Mesothelial cell of epicardium (in vitro differentiated cells): ENCODE results near the gene SMOC2. TPM values are rescaled to one million over a fixed set of nuclear protein-coding genes. Genes with fewer than 3 reads are reported as not detected.

Experiments
- DNase-seq, 2 experiments: peaks; one replicate each; pipeline ENCODE4 v3.0.0; 2021; ENCODE audit warnings: low spot score in 2 of 2; ENCODE audit not compliant: unreplicated experiment in 2 of 2
- H3K27ac Mint-ChIP-seq: 2 replicates; pipeline ENCODE4 v1.8.0; 2021; ENCODE audit warnings: mixed read lengths
- H3K27me3 Mint-ChIP-seq: 2 replicates; pipeline ENCODE4 v1.8.0; 2021; ENCODE audit warnings: low read depth, mixed read lengths
- H3K36me3 Mint-ChIP-seq: 2 replicates; pipeline ENCODE4 v1.8.0; 2021; ENCODE audit warnings: mixed read lengths
- H3K4me1 Mint-ChIP-seq: 2 replicates; pipeline ENCODE4 v1.8.0; 2021; ENCODE audit warnings: mixed read lengths
- H3K4me3 Mint-ChIP-seq: 2 replicates; pipeline ENCODE4 v1.8.0; 2021; ENCODE audit warnings: mild to moderate bottlenecking, moderate library complexity, mixed read lengths
- H3K9me3 Mint-ChIP-seq: 2 replicates; pipeline ENCODE4 v1.8.0; 2021; ENCODE audit warnings: mixed read lengths
- total RNA-seq: library from RNA; stranded (reverse); gene quantifications from 3 replicates; pipeline ENCODE4 v1.2.1, GENCODE V29; 2021
- TF ChIP-seq, protein P1 (sequence below): fragments of 200-600 bp; sonication (generic); IDR thresholded peaks from one replicate; pipeline ENCODE4 v1.5.0; 2021; ENCODE audit warnings: antibody characterized with exemption; ENCODE audit not compliant: unreplicated experiment

Gene SMOC2
- total RNA-seq, 1 donor from 2014 or later, result 4.4 TPM

DNA sequence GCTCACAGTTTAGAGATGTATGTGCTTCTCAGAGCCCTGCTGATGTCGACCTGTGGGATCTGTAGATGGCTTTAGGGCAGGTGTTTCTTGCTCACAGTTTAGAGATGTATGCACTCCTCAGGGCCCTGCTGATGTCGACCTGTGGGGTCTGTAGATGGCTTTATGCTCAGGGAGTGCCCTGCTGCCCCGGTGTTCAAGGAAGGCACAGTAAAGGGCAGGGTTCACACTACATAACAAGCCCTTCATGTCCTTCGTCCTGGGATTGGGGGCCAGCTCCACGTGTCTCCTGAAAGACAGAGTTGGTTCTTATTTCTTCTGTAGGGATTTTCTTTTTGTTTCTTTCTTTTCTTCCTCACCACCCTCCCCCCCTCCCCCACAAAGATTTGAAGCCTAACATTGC, 91.1 kb downstream of the SMOC2 start:
- H3K27ac Mint-ChIP-seq, result no peak overlapping the region
- TF ChIP-seq, protein P1, sequence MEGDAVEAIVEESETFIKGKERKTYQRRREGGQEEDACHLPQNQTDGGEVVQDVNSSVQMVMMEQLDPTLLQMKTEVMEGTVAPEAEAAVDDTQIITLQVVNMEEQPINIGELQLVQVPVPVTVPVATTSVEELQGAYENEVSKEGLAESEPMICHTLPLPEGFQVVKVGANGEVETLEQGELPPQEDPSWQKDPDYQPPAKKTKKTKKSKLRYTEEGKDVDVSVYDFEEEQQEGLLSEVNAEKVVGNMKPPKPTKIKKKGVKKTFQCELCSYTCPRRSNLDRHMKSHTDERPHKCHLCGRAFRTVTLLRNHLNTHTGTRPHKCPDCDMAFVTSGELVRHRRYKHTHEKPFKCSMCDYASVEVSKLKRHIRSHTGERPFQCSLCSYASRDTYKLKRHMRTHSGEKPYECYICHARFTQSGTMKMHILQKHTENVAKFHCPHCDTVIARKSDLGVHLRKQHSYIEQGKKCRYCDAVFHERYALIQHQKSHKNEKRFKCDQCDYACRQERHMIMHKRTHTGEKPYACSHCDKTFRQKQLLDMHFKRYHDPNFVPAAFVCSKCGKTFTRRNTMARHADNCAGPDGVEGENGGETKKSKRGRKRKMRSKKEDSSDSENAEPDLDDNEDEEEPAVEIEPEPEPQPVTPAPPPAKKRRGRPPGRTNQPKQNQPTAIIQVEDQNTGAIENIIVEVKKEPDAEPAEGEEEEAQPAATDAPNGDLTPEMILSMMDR, result no peak
- H3K9me3 Mint-ChIP-seq, result no peaks in the 10 kb centered on the region
- H3K4me1 Mint-ChIP-seq, result peaks cover 12% of the 10 kb centered on the region
- no peak overlapping the region for H3K4me3 Mint-ChIP-seq
- H3K36me3 Mint-ChIP-seq, result no peaks in the 10 kb centered on the region
- DNase-seq, result no peak
- H3K27me3 Mint-ChIP-seq, result no peaks in the 10 kb centered on the region

DNA sequence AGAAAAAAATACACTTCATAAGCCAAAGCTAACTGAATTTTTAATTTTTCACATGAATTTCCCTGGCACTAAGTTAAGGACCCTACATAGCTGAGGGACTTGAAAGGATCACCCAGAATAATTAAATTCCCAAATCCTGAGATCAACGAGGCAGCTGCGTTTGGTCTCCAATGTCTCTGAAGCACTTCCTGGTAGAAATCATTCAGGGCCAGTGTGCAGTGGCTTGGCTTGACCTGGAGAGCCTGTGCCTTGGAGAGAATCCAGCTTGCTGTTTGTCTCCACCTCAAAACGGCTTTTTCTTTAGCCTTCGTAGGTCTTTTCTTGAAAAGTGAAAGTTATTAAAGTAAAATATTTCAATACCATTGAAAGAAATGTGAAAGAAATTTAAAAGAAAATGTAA, 92.4 kb downstream of the SMOC2 start:
- Mint-ChIP-seq H3K27me3 (no peaks in the 10 kb centered on the region), H3K36me3 (no peaks in the 10 kb centered on the region), H3K4me3 (no peak overlapping the region), H3K27ac (no peak overlapping the region), H3K9me3 (no peaks in the 10 kb centered on the region), H3K4me1 (no peaks in the 10 kb centered on the region)
- TF ChIP-seq, protein P1, result no peak
- DNase-seq, result no peak

DNA sequence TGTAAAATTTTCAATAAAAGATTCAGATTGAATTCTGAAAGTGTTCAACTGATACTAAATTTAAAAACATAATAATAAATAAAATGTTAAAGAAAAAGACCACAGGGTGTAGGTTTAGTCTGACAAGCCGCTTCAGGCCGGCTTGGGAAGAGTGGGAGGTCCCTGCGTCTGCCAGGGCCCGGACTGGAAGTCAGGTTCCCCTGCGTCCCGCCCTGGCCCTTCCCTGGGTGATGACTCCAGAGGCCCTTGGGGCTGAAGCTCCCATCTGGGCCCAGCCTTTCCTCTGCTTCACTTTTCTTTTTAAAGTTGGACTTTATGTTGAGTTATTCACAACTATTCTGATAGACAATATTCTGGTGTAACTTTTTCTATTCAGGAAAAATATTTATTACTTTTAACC, 93.3 kb downstream of the SMOC2 start:
- TF ChIP-seq, protein P1, result no peak
- no peak overlapping the region for H3K27ac Mint-ChIP-seq
- no peaks in the 10 kb centered on the region for H3K27me3 Mint-ChIP-seq
- H3K4me1 Mint-ChIP-seq, result no peaks in the 10 kb centered on the region
- no peaks in the 10 kb centered on the region for H3K36me3 Mint-ChIP-seq
- H3K9me3 Mint-ChIP-seq, result no peaks in the 10 kb centered on the region
- H3K4me3 Mint-ChIP-seq, result no peak overlapping the region
- no peak for DNase-seq

DNA sequence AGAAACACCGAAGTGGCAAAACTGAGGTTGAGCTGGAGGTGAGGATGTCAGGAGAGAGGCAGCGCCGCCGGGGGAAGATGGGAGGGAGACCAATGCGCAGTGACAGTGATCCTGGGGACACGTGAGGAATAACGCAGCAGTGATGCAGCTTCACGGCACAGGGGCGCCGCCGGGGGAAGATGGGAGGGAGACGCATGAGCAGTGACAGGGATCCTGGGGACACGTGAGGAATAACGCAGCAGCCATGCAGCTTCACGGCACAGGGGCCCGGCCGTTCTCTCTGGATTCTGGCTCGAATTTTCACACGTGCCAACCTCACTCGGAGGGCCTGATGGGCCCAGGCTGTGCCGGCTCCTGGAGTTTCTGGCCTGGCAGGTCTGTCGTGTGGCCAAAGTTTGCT, 94.7 kb downstream of the SMOC2 start:
- no peaks in the 10 kb centered on the region for H3K27me3 Mint-ChIP-seq
- H3K4me1 Mint-ChIP-seq, result peaks cover 1% of the 10 kb centered on the region
- TF ChIP-seq, protein P1, result no peak
- no peak for DNase-seq
- no peak overlapping the region for H3K27ac Mint-ChIP-seq
- no peaks in the 10 kb centered on the region for H3K36me3 Mint-ChIP-seq
- H3K4me3 Mint-ChIP-seq, result no peak overlapping the region
- no peaks in the 10 kb centered on the region for H3K9me3 Mint-ChIP-seq

DNA sequence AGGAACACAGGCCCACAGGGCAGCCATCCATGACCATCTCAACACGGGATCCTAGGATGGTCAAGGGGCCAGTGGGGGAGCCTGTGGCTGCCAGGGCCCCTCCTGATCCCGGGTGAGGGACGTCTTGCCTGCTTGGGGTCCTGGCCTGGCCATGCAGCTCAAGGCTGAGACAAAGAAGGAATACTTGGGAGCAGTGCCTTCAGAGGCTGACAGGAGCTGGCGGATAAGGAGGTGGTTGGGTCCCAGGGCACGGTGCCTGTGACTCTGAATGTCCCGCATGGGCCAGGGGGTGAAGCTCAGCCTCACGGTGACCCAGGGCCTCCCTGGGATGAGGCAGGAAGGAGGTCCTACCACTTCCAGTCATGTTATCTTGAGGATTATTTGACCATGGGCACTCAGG, 95.2 kb downstream of the SMOC2 start:
- Mint-ChIP-seq H3K27ac (no peak overlapping the region), H3K4me1 (peaks cover 6% of the 10 kb centered on the region), H3K4me3 (no peak overlapping the region), H3K9me3 (no peaks in the 10 kb centered on the region), H3K27me3 (no peaks in the 10 kb centered on the region), H3K36me3 (no peaks in the 10 kb centered on the region)
- TF ChIP-seq, protein P1, result no peak
- DNase-seq, result no peak
